Eye (tissue), 1 donor: Measurements from ENCODE around the gene KITLG.
"Not testable (repeated sequence)": the region's sequence is repeated elsewhere in the genome, so short reads cannot be mapped to it uniquely, and the experiment has no call there.

ENCODE experiments used
- DNase-seq: peaks from one replicate; pipeline ENCODE4 v3.0.0-alpha.2; 2015

KITLG gene

GRCh38 chr12:88538697-88539096 is 41.6 kb downstream of the KITLG start:
- DNase-seq: no peak

DNA sequence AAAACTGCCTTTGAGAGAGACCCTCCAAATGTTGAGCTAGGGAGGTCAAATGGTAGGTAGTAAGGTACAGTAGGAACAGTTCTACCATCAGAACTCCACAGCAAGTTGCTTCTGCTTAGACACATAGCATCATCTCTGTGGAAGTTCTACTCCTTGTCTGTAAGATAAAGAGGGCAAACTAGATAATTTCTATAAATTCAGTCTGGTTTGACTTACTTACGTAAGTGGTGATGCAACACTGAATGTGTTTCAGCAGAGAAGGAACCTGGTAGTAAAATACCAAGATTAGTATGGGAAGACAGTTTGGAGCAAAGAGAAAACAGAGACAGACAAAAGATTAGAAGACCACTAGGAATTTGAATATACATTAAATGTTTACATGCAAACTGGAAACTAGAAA is 42.0 kb downstream of the KITLG start:
- no peak for DNase-seq

DNA sequence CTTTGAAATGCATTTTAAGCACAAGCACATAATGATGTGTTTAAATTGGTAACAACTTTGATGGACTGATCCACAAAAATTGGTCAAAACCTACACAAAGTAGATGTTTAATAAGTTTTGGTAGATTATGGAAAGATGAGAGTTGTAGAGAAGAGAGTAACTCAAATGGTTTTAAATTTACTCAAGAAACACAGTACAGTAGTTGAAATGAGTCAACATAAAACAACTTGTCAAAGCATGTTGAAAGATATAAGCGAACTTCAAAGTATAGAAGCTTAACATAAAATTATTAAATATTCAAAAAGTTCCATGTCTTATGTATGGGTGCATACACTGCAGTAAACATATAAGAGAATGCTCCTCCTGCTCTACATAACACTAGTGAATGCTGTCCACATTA is 49.4 kb downstream of the KITLG start:
- no peak for DNase-seq

DNA sequence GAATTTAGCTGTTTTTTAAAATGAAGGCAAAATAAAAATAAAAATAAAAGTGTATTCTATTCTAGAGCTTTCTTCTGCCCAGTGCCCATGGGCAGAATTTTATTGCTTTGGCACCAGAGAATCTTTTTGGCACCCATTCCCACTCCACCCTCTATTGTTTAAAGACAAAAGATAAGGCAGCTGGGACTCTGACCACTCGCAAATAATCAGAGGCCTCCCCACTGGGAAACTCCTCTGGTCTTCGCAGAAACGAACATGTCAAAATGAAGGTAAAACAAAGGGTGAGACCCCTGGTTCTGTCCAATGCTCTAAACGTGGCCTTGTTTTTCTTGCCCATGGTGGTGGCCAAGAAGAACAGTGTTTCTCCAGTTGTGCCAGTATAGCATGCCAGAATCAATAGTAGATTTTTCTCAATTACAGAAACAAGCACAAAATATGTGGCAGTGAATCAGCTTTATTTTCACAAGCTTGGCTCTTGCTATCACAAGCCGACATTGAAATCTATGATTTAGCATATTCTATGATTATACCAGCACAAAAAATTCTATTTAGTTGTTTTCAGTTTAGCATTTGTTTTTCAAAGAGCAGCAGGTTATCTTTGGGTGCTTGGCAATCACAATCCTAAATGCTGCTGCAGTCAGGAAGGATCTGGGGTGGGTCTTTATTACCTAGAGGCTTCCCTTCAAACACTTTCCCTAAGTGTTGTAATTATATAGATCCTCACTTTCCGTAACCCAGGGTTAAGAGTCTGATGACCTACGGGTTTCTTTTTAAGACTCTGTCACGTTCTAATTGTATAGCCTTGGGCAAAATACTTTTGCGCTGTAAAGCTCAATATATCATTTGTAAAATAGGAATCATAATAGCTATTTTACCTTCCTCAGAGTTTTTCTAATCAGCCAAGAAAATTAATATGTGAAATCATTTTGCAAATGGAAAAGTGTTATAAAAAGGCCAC is 50.5 kb downstream of the KITLG start:
- DNase-seq: no peak

DNA sequence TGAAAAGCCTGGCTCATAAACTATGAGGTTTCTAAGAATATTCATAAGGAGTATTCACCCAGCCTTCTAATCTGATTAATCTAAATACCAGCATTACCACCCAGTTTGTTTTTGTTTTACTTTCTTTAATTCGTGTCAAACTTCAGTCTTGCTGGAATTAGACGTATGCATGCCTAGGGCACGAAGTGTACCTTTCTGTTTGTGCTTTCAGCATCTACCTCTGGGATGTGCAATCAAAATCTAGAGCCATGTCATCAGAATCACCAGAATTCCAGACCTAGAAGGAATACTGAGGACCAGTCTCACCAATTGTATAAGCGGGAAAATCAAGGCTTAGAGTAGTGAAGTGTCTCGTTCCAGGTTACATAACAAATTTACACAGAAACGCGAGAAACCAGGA is 57.3 kb downstream of the KITLG start:
- no peak for DNase-seq

DNA sequence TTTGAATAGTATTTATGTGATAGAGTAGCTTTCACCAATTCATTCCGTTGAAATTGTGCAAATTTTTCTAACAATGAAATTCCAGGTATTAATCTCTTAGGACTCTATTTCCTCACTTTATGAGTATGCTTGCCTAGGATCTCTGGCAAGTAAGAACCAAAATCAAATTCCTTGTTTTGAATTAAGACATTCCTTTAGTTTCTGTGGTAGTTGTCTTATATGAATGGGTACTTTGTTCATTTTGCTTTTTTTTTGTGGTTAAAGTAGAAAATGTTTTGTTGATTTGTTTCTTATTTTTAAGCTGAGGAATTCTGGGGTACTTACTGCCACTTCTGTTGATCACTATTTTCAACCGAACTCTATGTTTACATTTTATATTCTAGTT is 59.8 kb downstream of the KITLG start:
- DNase-seq: no peak

DNA sequence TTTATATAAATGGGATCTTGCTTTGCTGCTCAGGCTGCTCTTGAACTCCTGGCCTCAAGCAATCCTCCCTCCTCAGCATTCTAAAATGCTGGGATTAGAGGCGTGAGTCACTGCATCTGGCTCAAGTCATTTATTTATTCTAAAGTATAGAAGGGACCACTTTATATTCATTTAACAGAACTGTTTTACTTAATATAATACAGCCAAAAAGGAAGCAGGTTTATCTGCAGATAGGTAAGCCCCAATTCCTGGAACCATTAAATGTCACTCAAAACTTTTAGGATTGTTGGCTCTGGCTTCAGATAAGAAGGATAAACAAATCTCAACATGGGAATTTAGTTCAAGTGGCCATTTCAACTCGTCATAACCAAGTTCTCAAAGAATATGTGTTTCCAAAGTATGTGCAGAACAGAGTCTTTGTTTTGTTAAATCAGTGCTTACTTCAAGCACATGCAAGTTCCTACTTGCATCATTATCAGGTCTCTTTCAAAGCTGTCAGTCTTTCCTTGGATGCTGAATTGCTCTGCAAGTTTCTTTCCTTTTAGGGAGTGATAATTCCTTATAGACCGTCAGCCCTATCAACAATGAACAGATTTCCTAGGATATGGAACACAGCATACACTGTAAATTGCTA is 60.4 kb downstream of the KITLG start:
- DNase-seq: peak; percentile 14

GRCh38 chr12:88518863-88519403 is 61.3 kb downstream of the KITLG start:
- DNase-seq: no peak

DNA sequence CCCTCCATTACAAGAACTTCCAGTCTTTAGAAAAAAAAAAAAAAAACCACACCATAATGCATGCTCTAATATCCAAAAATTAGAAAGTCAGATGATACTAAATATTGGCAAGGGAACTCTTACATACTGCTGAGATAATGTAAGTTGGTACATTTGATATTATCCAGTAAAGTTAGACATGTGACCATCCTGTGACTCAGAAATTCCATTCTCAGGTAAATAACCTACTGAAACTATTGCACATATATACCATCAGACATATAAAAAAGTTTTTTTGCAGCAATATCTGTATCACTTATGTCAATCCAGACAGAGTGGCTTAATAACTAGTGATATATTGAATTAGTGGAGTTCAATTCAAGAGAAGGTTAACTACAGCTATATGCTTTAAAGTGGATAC is 63.5 kb downstream of the KITLG start:
- DNase-seq: no peak

- no peak for DNase-seq
These were observed 69.4 kb downstream of the KITLG start for GRCh38 chr12:88510843-88511242.

- no peak for DNase-seq
These were observed 70.4 kb downstream of the KITLG start for GRCh38 chr12:88509851-88510250.

- DNase-seq: no peak
These were observed 70.9 kb downstream of the KITLG start for GRCh38 chr12:88509347-88509746.

- DNase-seq: not testable (repeated sequence)
These were observed 72.4 kb downstream of the KITLG start for GRCh38 chr12:88507851-88508250.

DNA sequence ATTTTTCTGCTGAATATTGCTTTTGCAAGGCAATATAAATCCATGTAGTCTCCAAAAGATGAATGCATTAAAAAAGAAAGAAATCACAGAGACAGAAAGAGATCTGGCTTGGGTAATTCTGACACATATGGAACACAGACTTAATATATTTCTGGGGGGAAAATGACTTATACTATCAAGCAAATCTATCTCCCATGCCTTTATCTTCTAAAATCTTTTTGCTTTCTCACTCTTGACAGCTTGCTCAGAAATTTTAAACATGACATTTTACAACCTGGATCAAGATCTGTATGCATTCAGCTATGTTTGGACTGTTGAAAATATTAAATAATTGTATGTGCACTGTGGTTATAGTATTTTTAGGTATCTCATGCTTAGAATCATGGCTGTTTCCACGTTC is 73.0 kb downstream of the KITLG start:
- no peak for DNase-seq

- DNase-seq: no peak
These were observed 74.6 kb downstream of the KITLG start for GRCh38 chr12:88505696-88506095.

DNA sequence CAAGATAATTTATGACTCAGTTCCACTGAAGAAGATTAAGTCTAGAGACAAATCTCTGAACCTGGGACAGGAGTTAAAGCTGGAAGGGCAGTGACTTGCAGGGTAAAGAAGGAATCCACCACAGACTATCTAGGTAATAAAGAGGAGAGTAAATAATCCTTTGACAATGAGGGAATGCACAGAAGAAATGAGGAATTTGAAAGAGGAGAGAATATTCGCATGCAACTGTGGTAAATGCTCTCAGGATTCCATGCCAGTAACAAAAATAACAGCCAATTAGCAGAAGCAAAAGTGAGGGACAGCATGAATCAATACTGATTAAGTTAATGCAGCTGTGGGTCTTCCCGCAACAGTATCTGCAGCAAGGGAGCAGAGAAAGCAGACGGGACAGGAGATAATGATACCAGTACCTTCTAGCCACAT is 77.0 kb downstream of the KITLG start:
- DNase-seq: peak; percentile 8

DNA sequence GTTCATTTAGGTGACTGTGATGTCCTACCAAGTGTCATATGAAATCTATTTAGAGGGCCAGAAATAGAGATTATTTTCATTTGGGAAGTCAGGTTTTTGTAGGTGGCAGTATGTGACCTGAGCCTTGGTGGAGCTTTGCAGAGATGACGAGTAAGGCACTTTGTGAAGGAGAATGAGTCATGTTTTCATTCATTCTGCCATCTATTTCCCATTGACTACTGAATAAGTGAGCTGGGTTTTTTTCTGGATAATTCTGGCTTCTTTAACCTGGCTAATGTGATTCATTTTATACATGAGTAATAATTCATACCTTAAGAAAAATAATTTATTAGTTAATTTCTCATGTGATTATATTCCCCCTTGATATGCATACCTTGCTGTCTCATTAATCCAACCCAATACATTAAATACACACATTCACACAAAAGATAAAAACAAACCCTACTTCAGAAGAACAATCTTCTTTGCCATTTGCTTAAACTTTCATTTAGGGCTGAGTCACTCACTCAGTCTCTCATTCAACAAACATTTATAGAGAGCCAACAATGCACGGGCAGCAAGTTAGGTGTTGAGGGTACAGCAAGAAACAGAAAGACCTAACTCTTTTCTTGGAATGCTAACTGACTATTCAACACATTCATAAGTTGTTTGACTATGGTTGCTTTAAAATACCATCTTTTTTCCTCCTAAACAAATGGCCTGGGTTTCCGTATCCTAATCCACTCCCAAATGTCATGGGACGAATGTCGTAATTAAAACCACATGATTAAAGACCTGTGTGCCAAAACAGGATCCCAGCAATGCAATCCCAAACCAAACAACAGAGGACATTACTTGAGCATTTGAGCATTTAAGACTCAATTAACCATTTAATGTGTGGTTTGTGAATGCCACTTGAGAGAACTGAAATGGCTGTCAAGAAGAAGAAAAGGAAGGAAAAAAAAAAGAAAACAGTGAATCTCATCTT is 78.0 kb downstream of the KITLG start:
- DNase-seq: no peak

GRCh38 chr12:88496891-88497371 is 83.3 kb downstream of the KITLG start:
- no peak for DNase-seq

- DNase-seq: no peak
These were observed 83.8 kb downstream of the KITLG start for GRCh38 chr12:88496429-88496828.

DNA sequence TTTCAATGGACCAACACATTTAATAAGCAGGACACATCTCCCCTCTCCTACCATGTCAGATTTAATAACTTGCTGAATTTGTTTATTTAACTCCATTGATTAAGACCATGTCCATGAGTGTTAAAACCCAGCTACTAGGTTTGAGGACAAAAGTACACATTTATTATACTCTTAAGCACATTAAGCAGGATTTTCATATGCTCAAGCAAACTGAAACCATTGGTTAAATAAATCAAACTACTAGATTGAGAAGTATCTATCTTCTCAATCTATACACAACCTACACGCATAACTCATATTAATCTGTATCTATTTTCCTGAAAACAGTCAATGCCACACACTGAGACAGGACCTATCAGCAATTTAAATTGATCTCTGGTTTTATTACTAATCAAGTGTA is 85.2 kb downstream of the KITLG start:
- no peak for DNase-seq

- DNase-seq: no peak
These were observed 85.8 kb downstream of the KITLG start for GRCh38 chr12:88494520-88494919.

GRCh38 chr12:88493636-88494035 is 86.6 kb downstream of the KITLG start:
- no peak for DNase-seq

DNA sequence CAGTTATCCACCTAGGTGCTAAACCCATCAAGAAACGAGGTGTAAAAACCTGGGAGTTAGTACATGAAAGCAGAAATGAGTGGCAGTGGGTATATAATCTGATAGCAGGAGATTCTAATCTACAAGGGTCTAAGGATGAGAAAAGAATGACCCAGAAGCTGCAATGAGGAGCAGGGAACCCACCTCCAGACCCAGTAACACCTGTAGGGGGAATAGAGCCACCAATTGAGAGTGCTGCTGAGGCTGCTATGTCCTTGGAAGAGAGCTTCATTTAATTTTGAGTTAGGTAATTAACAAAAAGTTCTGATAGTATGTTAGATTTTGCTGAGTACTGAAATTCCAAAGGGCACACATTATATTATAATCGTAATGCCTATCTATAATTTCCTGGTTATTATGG is 89.8 kb downstream of the KITLG start:
- DNase-seq: no peak
